ENCODE results near the gene PFKFB1.

DNA sequence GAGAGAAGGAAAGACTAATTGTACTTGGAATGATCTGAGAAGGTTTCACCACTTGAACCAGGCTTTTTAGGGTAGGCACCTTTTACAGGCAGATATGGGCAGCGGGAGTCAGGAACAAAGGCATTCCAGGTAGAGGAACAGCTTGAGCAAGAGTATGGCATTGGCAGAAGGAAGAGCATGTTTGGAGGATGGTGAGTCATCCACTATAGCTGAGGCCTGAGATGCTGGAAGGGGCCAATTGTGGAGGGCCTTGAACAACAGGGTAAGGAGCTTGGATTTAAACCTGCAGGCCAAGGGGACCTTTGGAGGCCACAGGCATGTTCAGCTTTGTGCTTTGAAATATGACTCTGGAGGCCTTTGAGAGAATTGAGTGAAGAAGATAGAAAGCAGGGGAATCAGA, 32.2 kb downstream of the PFKFB1 start:
- no peak for TF ChIP-seq EZH2 (IDR thresholded peaks at IDR 0.05)
- TF ChIP-seq, protein P1, sequence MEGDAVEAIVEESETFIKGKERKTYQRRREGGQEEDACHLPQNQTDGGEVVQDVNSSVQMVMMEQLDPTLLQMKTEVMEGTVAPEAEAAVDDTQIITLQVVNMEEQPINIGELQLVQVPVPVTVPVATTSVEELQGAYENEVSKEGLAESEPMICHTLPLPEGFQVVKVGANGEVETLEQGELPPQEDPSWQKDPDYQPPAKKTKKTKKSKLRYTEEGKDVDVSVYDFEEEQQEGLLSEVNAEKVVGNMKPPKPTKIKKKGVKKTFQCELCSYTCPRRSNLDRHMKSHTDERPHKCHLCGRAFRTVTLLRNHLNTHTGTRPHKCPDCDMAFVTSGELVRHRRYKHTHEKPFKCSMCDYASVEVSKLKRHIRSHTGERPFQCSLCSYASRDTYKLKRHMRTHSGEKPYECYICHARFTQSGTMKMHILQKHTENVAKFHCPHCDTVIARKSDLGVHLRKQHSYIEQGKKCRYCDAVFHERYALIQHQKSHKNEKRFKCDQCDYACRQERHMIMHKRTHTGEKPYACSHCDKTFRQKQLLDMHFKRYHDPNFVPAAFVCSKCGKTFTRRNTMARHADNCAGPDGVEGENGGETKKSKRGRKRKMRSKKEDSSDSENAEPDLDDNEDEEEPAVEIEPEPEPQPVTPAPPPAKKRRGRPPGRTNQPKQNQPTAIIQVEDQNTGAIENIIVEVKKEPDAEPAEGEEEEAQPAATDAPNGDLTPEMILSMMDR (IDR thresholded peaks at IDR 0.05), result no peak
- TF ChIP-seq EZH2phosphoT487 (IDR thresholded peaks at IDR 0.05), result no peak
